ENCODE measurements around the gene ENPP6.
"Not testable (repeated sequence)": the region's sequence is repeated elsewhere in the genome, so short reads cannot be mapped to it uniquely, and the experiment has no call there.

Gene ENPP6

DNA sequence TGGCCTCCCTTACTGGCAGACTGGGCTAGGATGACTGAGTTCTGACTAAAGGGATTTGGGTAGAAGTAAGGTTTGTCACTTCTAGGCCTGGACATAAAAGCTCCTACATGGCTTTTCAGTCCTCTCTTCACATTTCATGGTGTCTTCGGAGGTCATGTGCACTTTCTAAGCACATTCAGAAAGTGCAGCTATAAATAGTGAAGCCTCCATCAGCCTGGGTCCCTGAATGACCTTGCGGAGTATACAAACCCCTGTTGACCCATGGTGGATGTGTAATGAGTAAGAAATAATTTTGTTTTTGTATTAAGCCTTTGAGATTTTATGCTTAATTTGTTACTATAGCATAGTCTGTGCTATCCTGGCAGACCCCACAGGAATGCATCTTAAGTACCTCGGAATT is 158.6 kb downstream of the ENPP6 start:
- no peak for DNase-seq (ENCODE audit: low spot score)

- no peak for DNase-seq (ENCODE audit: low spot score)
These were observed 159.6 kb downstream of the ENPP6 start for GRCh38 chr4:184058026-184058425.

DNA sequence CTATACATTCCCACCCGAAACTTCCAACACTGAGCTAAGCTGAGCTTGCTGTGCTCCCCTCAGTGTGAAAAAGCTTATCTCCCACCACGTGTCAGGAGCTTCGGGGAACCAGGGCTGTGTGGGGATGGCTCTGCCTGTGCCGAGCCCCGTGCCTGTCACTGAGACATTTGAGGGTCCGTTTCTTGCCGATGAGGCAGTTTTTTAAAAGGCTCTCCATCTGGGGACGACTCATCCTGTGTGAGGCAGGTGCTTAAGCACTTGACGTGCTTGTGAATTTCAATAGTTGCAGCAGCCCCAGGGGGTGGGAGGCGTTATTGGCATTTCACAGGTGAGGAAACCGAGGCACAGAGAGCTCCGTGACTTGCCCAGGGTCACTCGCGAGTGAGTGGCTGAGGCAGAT is 160.8 kb downstream of the ENPP6 start:
- no peak for DNase-seq (ENCODE audit: low spot score)

- DNase-seq (ENCODE audit: low spot score): no peak
These were observed 164.2 kb downstream of the ENPP6 start for GRCh38 chr4:184053434-184053833.

GRCh38 chr4:184052616-184053015 is 165.1 kb downstream of the ENPP6 start:
- DNase-seq (ENCODE audit: low spot score): no peak

DNA sequence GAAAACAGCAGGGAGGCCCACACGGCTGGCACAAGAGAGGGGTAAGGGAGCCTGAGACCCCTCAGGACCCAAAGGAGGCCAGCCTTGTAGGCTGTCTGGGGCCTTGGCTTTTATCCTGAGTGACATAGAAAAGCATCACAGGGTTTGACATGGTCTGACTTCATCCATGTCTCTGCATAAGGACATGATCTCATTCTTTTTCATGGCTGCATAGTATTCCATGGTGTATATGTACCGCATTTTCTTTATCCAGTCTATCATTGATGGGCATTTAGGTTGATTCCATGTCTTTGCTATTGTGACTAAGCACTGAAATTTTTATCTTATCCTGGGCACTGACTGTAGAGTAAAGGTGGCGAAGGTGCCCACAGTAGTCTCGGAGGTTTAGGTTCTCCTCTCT is 166.4 kb downstream of the ENPP6 start:
- not testable (repeated sequence) for DNase-seq (ENCODE audit: low spot score)

DNA sequence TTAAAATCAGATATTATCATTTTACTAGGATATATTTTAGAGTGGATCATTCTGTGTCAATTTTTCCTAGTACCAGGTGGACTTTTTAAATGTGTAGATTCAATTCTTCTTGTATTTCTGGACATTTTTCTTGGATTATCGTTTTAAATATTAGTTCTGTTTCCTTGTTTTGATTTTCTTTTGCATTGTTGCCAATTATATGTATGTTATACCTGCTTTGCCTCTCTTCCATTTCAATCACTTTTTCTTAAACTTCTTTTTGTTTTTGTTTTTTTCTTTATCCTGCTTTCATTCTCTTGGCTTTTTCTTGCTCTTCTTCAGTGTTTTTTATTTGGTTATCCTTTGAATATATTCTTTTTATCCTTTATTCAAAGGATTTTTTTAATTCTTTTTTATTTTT is 171.5 kb downstream of the ENPP6 start:
- DNase-seq (ENCODE audit: low spot score): no peak

DNA sequence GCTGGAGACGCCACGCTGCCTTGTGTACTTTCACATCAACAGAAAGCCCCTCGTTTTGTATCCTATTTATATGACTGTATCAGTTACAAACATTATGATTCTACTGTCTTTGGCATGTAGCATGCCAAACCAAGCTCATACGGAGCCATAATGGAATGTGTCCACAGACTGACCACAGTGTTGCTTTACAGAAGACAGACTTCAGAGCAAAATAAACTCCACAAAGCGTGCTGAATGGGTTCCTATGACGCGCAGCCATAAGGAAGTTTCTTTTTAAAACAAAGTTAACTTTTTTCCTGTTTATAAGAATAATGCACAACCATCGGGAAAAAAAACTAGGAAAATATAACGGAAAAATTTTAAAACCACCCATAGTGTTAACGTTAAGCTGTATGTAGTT is 176.5 kb downstream of the ENPP6 start:
- no peak for DNase-seq (ENCODE audit: low spot score)

- no peak for DNase-seq (ENCODE audit: low spot score)
These were observed 177.7 kb downstream of the ENPP6 start for GRCh38 chr4:184039963-184040383.

Data from LoVo (cell line).